Breast epithelium (tissue), 3 donors: ENCODE data around the gene NUDT21.

Source experiments
- CTCF ChIP-seq, 3 donors: fragments of 450-650 bp; IDR thresholded peaks; one replicate each; pipeline ENCODE4 v1.5.1; 2016 to 2017; ENCODE audit warnings: antibody characterized with exemption in 3 of 3, mild to moderate bottlenecking in 3 of 3, moderate library complexity in 3 of 3
- POLR2A ChIP-seq: fragments of 450-650 bp; IDR thresholded peaks from one replicate; pipeline ENCODE4 v1.6.1; 2016; ENCODE audit warnings: antibody characterized with exemption, mild to moderate bottlenecking, moderate library complexity

GRCh38 chr16:56470666-56471065, 19.5 kb upstream of the NUDT21 start:
- TF ChIP-seq CTCF (IDR thresholded peaks at IDR 0.05): no peak
- no peak for TF ChIP-seq POLR2A
